ACHN (cell line): Measurements from ENCODE around the gene NTM.

Experiments
- DNase-seq: peaks from one replicate; pipeline ENCODE4 v3.0.0-alpha.2; 2015
- in situ Hi-C: cut with HindIII; loops from 2 replicates; pipeline ENCODE4 v1.10.0; 2017; ENCODE audit warnings: low sequenced_read_pairs, low pct_ligation_motif_present, low pct_unique_long_range_greater_than_20kb

NTM gene

GRCh38 chr11:132022733-132023478 is 652.5 kb downstream of the NTM start:
- in situ Hi-C loops = no loop called here

GRCh38 chr11:132024587-132025295 is 654.3 kb downstream of the NTM start:
- in situ Hi-C loops = no loop called here
- DNase-seq = peak; percentile 70

More at GRCh38 chr11:132022733-132023478, 652.5 kb downstream of the NTM start:
- no peak for DNase-seq

- no peak for DNase-seq
- in situ Hi-C loops = no loop called here
These were observed 656.3 kb downstream of the NTM start for GRCh38 chr11:132026746-132027145.

- peak; percentile 66 for DNase-seq
- in situ Hi-C loops = no loop called here
These were observed 658.2 kb downstream of the NTM start for GRCh38 chr11:132028380-132029240.

GRCh38 chr11:132030896-132031295 is 660.5 kb downstream of the NTM start:
- in situ Hi-C loops = no loop called here
- no peak for DNase-seq

- DNase-seq = no peak
- in situ Hi-C loops = no loop called here
These were observed 662.1 kb downstream of the NTM start for GRCh38 chr11:132032555-132032954.

- in situ Hi-C loops = no loop called here
- no peak for DNase-seq
These were observed 662.6 kb downstream of the NTM start for GRCh38 chr11:132033051-132033450.

- no peak for DNase-seq
- in situ Hi-C loops = no loop called here
These were observed 664.8 kb downstream of the NTM start for GRCh38 chr11:132035228-132035627.

- DNase-seq = no peak
- in situ Hi-C loops = no loop called here
These were observed 665.4 kb downstream of the NTM start for GRCh38 chr11:132035766-132036165.

- in situ Hi-C loops = no loop called here
These were observed 665.8 kb downstream of the NTM start for GRCh38 chr11:132036220-132036619.

GRCh38 chr11:132036746-132037466 is 666.5 kb downstream of the NTM start:
- DNase-seq = no peak
- in situ Hi-C loops = no loop called here

More at GRCh38 chr11:132036220-132036619, 665.8 kb downstream of the NTM start:
- DNase-seq = no peak

GRCh38 chr11:132037467-132037862 is 667.0 kb downstream of the NTM start:
- in situ Hi-C loops = no loop called here
- DNase-seq = no peak

GRCh38 chr11:132037956-132038355 is 667.5 kb downstream of the NTM start:
- no peak for DNase-seq
- in situ Hi-C loops = no loop called here

- in situ Hi-C loops = no loop called here
- DNase-seq = no peak
These were observed 669.1 kb downstream of the NTM start for GRCh38 chr11:132039521-132039920.

GRCh38 chr11:132042296-132042695 is 671.9 kb downstream of the NTM start:
- in situ Hi-C loops = no loop called here
- DNase-seq = no peak

GRCh38 chr11:132043714-132044113 is 673.3 kb downstream of the NTM start:
- in situ Hi-C loops = no loop called here
- no peak for DNase-seq

GRCh38 chr11:132045107-132045506 is 674.7 kb downstream of the NTM start:
- DNase-seq = no peak
- in situ Hi-C loops = no loop called here

GRCh38 chr11:132046288-132046865 is 676.0 kb downstream of the NTM start:
- in situ Hi-C loops = no loop called here
- no peak for DNase-seq
